HCT116 (cell line): Measurements from ENCODE around the gene DHX40. TPM values are rescaled to one million over a fixed set of nuclear protein-coding genes. Genes with fewer than 3 reads are reported as not detected.

Source experiments
- ATAC-seq: fragments of 200-7000 bp; cut with Tn5 transposase; 2 replicates; pipeline ENCODE4 v1.9.1; 2020; ENCODE audit warnings: mild to moderate bottlenecking, moderate library complexity
- BruUV-seq: library from RNA; stranded (reverse); fragments of 400-500 nt; replicated peaks from 2 replicates; lab custom pipeline; 2021; lab: Mats Ljungman, UMichigan
- CTCF ChIA-PET: fragments of 300-600 bp; sonication (Branson Sonifier 250); formaldehyde crosslinking; loops from one replicate; lab custom pipeline; 2021; ENCODE audit warnings: antibody characterized with exemption; lab: Charles Lee
- POLR2A ChIA-PET: fragments of 300-600, 350-600 bp; sonication (Branson Sonifier 250); formaldehyde crosslinking; loops from one replicate; lab custom pipeline; 2021; ENCODE audit warnings: antibody characterized with exemption; lab: Charles Lee
- RAD21 ChIA-PET, 2 experiments: fragments of 300-600 bp; sonication (Branson Sonifier 250); formaldehyde crosslinking; loops; one replicate each; lab custom pipeline; 2023; ENCODE audit warnings: low total read pairs in 2 of 2; ENCODE audit not compliant: uncharacterized antibody in 2 of 2, unreplicated experiment in 2 of 2, low non-redundant PET in 1 of 2; lab: Charles Lee
- DNase-seq: peaks from one replicate; pipeline ENCODE4 v3.0.0-alpha.2; 2010; ENCODE audit warnings: low read depth, low spot score
- H2AFZ ChIP-seq: fragments of 200-600 bp; shearing (Covaris generic), sonication (generic); 2 replicates; pipeline ENCODE4 v1.6.1; 2017; ENCODE audit warnings: low read depth, mixed run types, mixed read lengths, antibody characterized with exemption, low read length; ENCODE audit not compliant: poor library complexity, severe bottlenecking
- H3K27ac ChIP-seq: 2 replicates; pipeline ENCODE4 v1.5.1; 2012; ENCODE audit warnings: low read depth, low read length
- H3K27me3 ChIP-seq: fragments of 200-600 bp; sonication (generic); 2 replicates; pipeline ENCODE4 v1.6.1; 2016; ENCODE audit warnings: mixed run types, low read length, mixed read lengths; ENCODE audit not compliant: insufficient read depth
- H3K36me3 ChIP-seq, 2 experiments: fragments of 200-500 bp in 1 of 2; fragments of 200-600 bp in 1 of 2; sonication (Bioruptor generic) in 1 of 2; sonication (generic) in 1 of 2; 2 replicates each; pipeline versions ENCODE4 v1.5.1 to v1.6.1; 2014 to 2016; ENCODE audit warnings: low read length in 2 of 2, inconsistent platforms in 1 of 2, mixed read lengths in 1 of 2, mixed run types in 1 of 2; ENCODE audit not compliant: insufficient read depth in 2 of 2, control insufficient read depth in 1 of 2
- H3K4me1 ChIP-seq, 2 experiments: fragments of 200-600 bp in 1 of 2; sonication (generic) in 1 of 2; 2 replicates each; pipeline versions ENCODE4 v1.5.1 to v1.6.1; 2012 to 2017; ENCODE audit warnings: low read length in 2 of 2, inconsistent platforms in 1 of 2, mild to moderate bottlenecking in 1 of 2, mixed read lengths in 1 of 2, mixed run types in 1 of 2, moderate library complexity in 1 of 2; ENCODE audit not compliant: insufficient read depth in 2 of 2, control insufficient read depth in 1 of 2
- H3K4me2 ChIP-seq: fragments of 200-600 bp; sonication (generic); 2 replicates; pipeline ENCODE4 v1.6.1; 2017; ENCODE audit warnings: mixed run types, low read length, mixed read lengths
- H3K4me3 ChIP-seq, 2 experiments: fragments of 200-600 bp in 1 of 2; sonication (generic) in 1 of 2; replicated peaks in 1 of 2; 2 replicates each; pipeline ENCODE4 v1.5.1; 2011 to 2016; ENCODE audit warnings: low read length in 2 of 2, control low read depth in 1 of 2, low read depth in 1 of 2, mild to moderate bottlenecking in 1 of 2, mixed read lengths in 1 of 2, mixed run types in 1 of 2
- H3K79me2 ChIP-seq: fragments of 200-600 bp; sonication (generic); 2 replicates; pipeline ENCODE4 v1.6.1; 2017; ENCODE audit warnings: mild to moderate bottlenecking, mixed run types, low read length, moderate library complexity, mixed read lengths; ENCODE audit not compliant: insufficient read depth
- H3K9ac ChIP-seq: fragments of 200-600 bp; sonication (generic); 2 replicates; pipeline ENCODE4 v1.6.1; 2016; ENCODE audit warnings: low read length, mixed read lengths
- H3K9me2 ChIP-seq: fragments of 200-600 bp; sonication (generic), shearing (Covaris generic); 2 replicates; pipeline ENCODE4 v1.6.1; 2017; ENCODE audit warnings: mixed run types, mild to moderate bottlenecking, moderate library complexity; ENCODE audit not compliant: insufficient read depth
- H3K9me3 ChIP-seq, 2 experiments: fragments of 200-500 bp in 1 of 2; fragments of 200-600 bp in 1 of 2; sonication (Bioruptor generic) in 1 of 2; sonication (generic) in 1 of 2; 2 replicates each; pipeline ENCODE4 v1.6.1; 2014 to 2017; ENCODE audit warnings: low read length in 2 of 2, mixed read lengths in 2 of 2, inconsistent platforms in 1 of 2, low read depth in 1 of 2, mild to moderate bottlenecking in 1 of 2, mixed run types in 1 of 2, moderate library complexity in 1 of 2; ENCODE audit not compliant: control insufficient read depth in 1 of 2, insufficient read depth in 1 of 2
- H4K20me1 ChIP-seq: fragments of 200-600 bp; sonication (generic), shearing (Covaris generic); 2 replicates; pipeline ENCODE4 v1.6.1; 2017; ENCODE audit warnings: mixed run types, mild to moderate bottlenecking, moderate library complexity; ENCODE audit not compliant: insufficient read depth
- CBX3 ChIP-seq: IDR thresholded peaks from 2 replicates; pipeline ENCODE4 v1.6.1; 2012; ENCODE audit warnings: low read depth
- EZH2phosphoT487 ChIP-seq: fragments of 200-600 bp; IDR thresholded peaks from 2 replicates; pipeline ENCODE4 v1.6.1; 2018; ENCODE audit warnings: antibody characterized with exemption, borderline replicate concordance
- FOSL1 ChIP-seq: IDR thresholded peaks from 2 replicates; pipeline ENCODE4 v1.6.1; 2012; ENCODE audit warnings: low read depth
- JUND ChIP-seq: IDR thresholded peaks from 2 replicates; pipeline ENCODE4 v1.6.1; 2012
- RAD21 ChIP-seq: IDR thresholded peaks from 2 replicates; pipeline ENCODE4 v1.6.1; 2012; ENCODE audit warnings: low read depth, mild to moderate bottlenecking
- SP1 ChIP-seq: IDR thresholded peaks from 2 replicates; pipeline ENCODE4 v1.6.1; 2012; ENCODE audit warnings: low read depth
- ZFX ChIP-seq: fragments of 450-650 bp; IDR thresholded peaks from 2 replicates; pipeline ENCODE4 v1.6.1; 2017
- intact Hi-C: fragments of 100-400 bp; cut with micrococcal nuclease; formaldehyde crosslinking; loops from 2 replicates; pipeline ENCODE4 v1.10.0; 2022
- total RNA-seq: library from RNA; stranded (reverse); gene quantifications from one replicate; pipeline ENCODE4 v1.2.1, GENCODE V29; 2021; ENCODE audit not compliant: unreplicated experiment
- TF ChIP-seq, protein P1 (sequence below): IDR thresholded peaks from 2 replicates; pipeline ENCODE4 v1.6.1; 2012
- TF ChIP-seq, protein P2 (sequence below): IDR thresholded peaks from 2 replicates; pipeline ENCODE4 v1.6.1; 2012; ENCODE audit warnings: low read depth
- TF ChIP-seq, protein P3 (sequence below), 3 experiments: fragments of 200-600 bp in 1 of 3; sonication (generic) in 1 of 3; IDR thresholded peaks in 2 of 3; conservative IDR thresholded peaks in 1 of 3; 2 replicates each; pipeline ENCODE4 v1.5.1; 2012 to 2017; ENCODE audit warnings: low read depth in 2 of 3, low read length in 2 of 3, antibody characterized with exemption in 1 of 3, borderline replicate concordance in 1 of 3, control low read depth in 1 of 3, mild to moderate bottlenecking in 1 of 3, mixed read lengths in 1 of 3, mixed run types in 1 of 3, moderate library complexity in 1 of 3; ENCODE audit not compliant: insufficient read depth in 1 of 3

Gene DHX40
- total RNA-seq, 1 experiment from 2014 or later: 58.7 TPM

DNA sequence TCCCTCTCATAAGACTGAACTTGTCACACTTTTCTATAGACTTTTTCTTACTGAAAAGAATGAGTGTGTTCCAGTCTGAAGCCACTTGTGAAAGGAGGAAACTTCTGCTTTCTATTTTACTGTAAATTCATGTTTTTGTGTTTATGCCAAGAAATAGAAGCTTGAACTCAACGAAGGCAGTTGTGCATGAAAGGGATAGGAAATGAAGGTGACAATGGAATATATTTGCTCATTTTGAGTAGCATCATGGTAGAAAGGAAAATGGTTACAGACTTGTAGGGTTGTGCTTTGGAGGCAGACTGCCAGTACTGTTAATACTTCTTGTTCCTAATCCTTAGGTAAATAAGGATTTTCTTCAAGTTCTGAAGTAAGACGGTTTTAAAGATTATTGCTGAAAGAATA, 62.4 kb downstream of the DHX40 start:
- ChIA-PET RAD21 (no interaction called here), CTCF (no interaction called here), POLR2A (no interaction called here)
- Histone ChIP-seq H3K9ac (no peak overlapping the region), H3K4me3 (no peak overlapping the region), H3K79me2 (peaks cover 100% of the 10 kb centered on the region), H3K27ac (no peak overlapping the region), H3K36me3 (peaks cover 3 to 17% of the 10 kb centered on the region in 2 experiments; a peak in 1 of 4 replicates), H4K20me1 (peaks cover 74% of the 10 kb centered on the region), H2AFZ (no peak overlapping the region), H3K27me3 (no peaks in the 10 kb centered on the region), H3K4me1 (no peaks in the 10 kb centered on the region), H3K9me3 (no peaks in the 10 kb centered on the region), H3K4me2 (no peak overlapping the region), H3K9me2 (no peaks in the 10 kb centered on the region)
- DNase-seq (no peak), ATAC-seq (no peak)
- TF ChIP-seq CBX3 (no peak), JUND (no peak), ZFX (no peak), SP1 (no peak), EZH2phosphoT487 (no peak), FOSL1 (no peak), RAD21 (no peak)
- TF ChIP-seq, protein P1, sequence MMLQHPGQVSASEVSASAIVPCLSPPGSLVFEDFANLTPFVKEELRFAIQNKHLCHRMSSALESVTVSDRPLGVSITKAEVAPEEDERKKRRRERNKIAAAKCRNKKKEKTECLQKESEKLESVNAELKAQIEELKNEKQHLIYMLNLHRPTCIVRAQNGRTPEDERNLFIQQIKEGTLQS: no peak
- TF ChIP-seq, protein P2, sequence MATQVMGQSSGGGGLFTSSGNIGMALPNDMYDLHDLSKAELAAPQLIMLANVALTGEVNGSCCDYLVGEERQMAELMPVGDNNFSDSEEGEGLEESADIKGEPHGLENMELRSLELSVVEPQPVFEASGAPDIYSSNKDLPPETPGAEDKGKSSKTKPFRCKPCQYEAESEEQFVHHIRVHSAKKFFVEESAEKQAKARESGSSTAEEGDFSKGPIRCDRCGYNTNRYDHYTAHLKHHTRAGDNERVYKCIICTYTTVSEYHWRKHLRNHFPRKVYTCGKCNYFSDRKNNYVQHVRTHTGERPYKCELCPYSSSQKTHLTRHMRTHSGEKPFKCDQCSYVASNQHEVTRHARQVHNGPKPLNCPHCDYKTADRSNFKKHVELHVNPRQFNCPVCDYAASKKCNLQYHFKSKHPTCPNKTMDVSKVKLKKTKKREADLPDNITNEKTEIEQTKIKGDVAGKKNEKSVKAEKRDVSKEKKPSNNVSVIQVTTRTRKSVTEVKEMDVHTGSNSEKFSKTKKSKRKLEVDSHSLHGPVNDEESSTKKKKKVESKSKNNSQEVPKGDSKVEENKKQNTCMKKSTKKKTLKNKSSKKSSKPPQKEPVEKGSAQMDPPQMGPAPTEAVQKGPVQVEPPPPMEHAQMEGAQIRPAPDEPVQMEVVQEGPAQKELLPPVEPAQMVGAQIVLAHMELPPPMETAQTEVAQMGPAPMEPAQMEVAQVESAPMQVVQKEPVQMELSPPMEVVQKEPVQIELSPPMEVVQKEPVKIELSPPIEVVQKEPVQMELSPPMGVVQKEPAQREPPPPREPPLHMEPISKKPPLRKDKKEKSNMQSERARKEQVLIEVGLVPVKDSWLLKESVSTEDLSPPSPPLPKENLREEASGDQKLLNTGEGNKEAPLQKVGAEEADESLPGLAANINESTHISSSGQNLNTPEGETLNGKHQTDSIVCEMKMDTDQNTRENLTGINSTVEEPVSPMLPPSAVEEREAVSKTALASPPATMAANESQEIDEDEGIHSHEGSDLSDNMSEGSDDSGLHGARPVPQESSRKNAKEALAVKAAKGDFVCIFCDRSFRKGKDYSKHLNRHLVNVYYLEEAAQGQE: no peak
- TF ChIP-seq, protein P3, sequence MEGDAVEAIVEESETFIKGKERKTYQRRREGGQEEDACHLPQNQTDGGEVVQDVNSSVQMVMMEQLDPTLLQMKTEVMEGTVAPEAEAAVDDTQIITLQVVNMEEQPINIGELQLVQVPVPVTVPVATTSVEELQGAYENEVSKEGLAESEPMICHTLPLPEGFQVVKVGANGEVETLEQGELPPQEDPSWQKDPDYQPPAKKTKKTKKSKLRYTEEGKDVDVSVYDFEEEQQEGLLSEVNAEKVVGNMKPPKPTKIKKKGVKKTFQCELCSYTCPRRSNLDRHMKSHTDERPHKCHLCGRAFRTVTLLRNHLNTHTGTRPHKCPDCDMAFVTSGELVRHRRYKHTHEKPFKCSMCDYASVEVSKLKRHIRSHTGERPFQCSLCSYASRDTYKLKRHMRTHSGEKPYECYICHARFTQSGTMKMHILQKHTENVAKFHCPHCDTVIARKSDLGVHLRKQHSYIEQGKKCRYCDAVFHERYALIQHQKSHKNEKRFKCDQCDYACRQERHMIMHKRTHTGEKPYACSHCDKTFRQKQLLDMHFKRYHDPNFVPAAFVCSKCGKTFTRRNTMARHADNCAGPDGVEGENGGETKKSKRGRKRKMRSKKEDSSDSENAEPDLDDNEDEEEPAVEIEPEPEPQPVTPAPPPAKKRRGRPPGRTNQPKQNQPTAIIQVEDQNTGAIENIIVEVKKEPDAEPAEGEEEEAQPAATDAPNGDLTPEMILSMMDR (IDR thresholded peaks at IDR 0.05 in 2 of 3, conservative IDR thresholded peaks at IDR 0.05 in 1 of 3; ENCODE audit: borderline replicate concordance in 1 of 3, insufficient read depth in 1 of 3, low read depth in 2 of 3, low read length in 2 of 3): no peak
- no TSS peak for BruUV-seq
- intact Hi-C loops: no loop called here
